GM23338 (cell line): ENCODE measurements around the gene ARHGEF1. TPM values are rescaled to one million over a fixed set of nuclear protein-coding genes. Genes with fewer than 3 reads are reported as not detected.

Experiments
- ATAC-seq: fragments of 200-7000 bp; cut with Tn5 transposase; 3 replicates; pipeline ENCODE4 v1.9.1; 2020
- DNase-seq: peaks from one replicate; pipeline ENCODE4 v3.0.0-alpha.2; 2015; ENCODE audit warnings: low spot score
- H2AFZ ChIP-seq: fragments of 200-600 bp; sonication (generic); 2 replicates; pipeline ENCODE4 v1.8.0; 2016; ENCODE audit warnings: antibody characterized with exemption, mild to moderate bottlenecking, moderate library complexity
- H3F3A ChIP-seq: fragments of 200-600 bp; sonication (generic); replicated peaks from 2 replicates; pipeline ENCODE4 v1.8.0; 2017; ENCODE audit warnings: antibody characterized with exemption, mixed run types, low read depth
- H3K27ac ChIP-seq: fragments of 200-600 bp; sonication (generic); 2 replicates; pipeline ENCODE4 v1.6.1; 2016; ENCODE audit warnings: low read depth
- H3K27me3 ChIP-seq: fragments of 200-600 bp; sonication (generic); 2 replicates; pipeline ENCODE4 v1.8.0; 2016; ENCODE audit warnings: mild to moderate bottlenecking, mixed run types, moderate library complexity; ENCODE audit not compliant: insufficient read depth
- H3K36me3 ChIP-seq: fragments of 200-600 bp; sonication (generic); 2 replicates; pipeline ENCODE4 v1.8.0; 2016; ENCODE audit warnings: mild to moderate bottlenecking; ENCODE audit not compliant: insufficient read depth
- H3K4me1 ChIP-seq: fragments of 200-600 bp; sonication (generic); 2 replicates; pipeline ENCODE4 v1.8.0; 2016; ENCODE audit warnings: mild to moderate bottlenecking, moderate library complexity; ENCODE audit not compliant: insufficient read depth
- H3K4me2 ChIP-seq: fragments of 200-600 bp; sonication (generic); 2 replicates; pipeline ENCODE4 v1.7.1; 2017; ENCODE audit warnings: mixed run types
- H3K4me3 ChIP-seq: fragments of 200-600 bp; sonication (generic); 2 replicates; pipeline ENCODE4 v1.6.1; 2016; ENCODE audit warnings: mixed run types
- H3K79me2 ChIP-seq: fragments of 200-600 bp; sonication (generic); replicated peaks from 2 replicates; pipeline ENCODE4 v1.8.0; 2017; ENCODE audit warnings: mild to moderate bottlenecking; ENCODE audit not compliant: insufficient read depth
- H3K9me2 ChIP-seq: fragments of 200-600 bp; sonication (generic); 2 replicates; pipeline ENCODE4 v1.8.0; 2017; ENCODE audit not compliant: insufficient read depth
- H4K20me1 ChIP-seq: fragments of 200-600 bp; sonication (generic); replicated peaks from 2 replicates; pipeline ENCODE4 v1.8.0; 2017; ENCODE audit warnings: mild to moderate bottlenecking; ENCODE audit not compliant: insufficient read depth
- H3K27ac Mint-ChIP-seq: 2 replicates; pipeline ENCODE4 v1.8.0; 2020; ENCODE audit warnings: inconsistent platforms, mild to moderate bottlenecking, moderate library complexity, mixed read lengths
- H3K27me3 Mint-ChIP-seq: 3 replicates; pipeline ENCODE4 v1.8.0; 2022; ENCODE audit warnings: low read depth, mild to moderate bottlenecking, moderate library complexity, mixed read lengths, inconsistent platforms; ENCODE audit not compliant: insufficient read depth, poor library complexity
- H3K36me3 Mint-ChIP-seq: 3 replicates; pipeline ENCODE4 v1.8.0; 2021; ENCODE audit warnings: low read depth, mild to moderate bottlenecking, inconsistent platforms, moderate library complexity, mixed read lengths
- H3K4me1 Mint-ChIP-seq: 3 replicates; pipeline ENCODE4 v1.8.0; 2020; ENCODE audit warnings: mild to moderate bottlenecking, inconsistent platforms, mixed read lengths
- H3K4me3 Mint-ChIP-seq: 3 replicates; pipeline ENCODE4 v1.8.0; 2021; ENCODE audit warnings: moderate library complexity, mild to moderate bottlenecking, inconsistent platforms, mixed read lengths
- H3K9me3 Mint-ChIP-seq: 3 replicates; pipeline ENCODE4 v1.8.0; 2020; ENCODE audit warnings: moderate library complexity, mild to moderate bottlenecking, inconsistent platforms, mixed read lengths
- EZH2 ChIP-seq: fragments of 200-600 bp; sonication (generic); IDR thresholded peaks from one replicate; pipeline ENCODE4 v1.8.0; 2017; ENCODE audit warnings: antibody characterized with exemption, mild to moderate bottlenecking, low read depth; ENCODE audit not compliant: unreplicated experiment
- STAT1 ChIP-seq: IDR thresholded peaks from one replicate; pipeline ENCODE4 v1.6.1; 2016; ENCODE audit warnings: antibody characterized with exemption; ENCODE audit not compliant: unreplicated experiment
- polyA plus RNA-seq: library from polyadenylated mRNA; unstranded; fragments of >200 nt; fragmentation: Nextera tagmentation; extraction: Ambion mirVana; gene quantifications from 2 replicates; pipeline ENCODE4 v1.2.1, GENCODE V29; 2016
- total RNA-seq: library from RNA; depleted of rRNA; stranded (reverse); fragments of >200 nt; shearing (Covaris generic); gene quantifications from 2 replicates; pipeline ENCODE4 v1.2.3, GENCODE V29; 2014
- TF ChIP-seq, protein P1 (sequence below): fragments of 250-450 bp; sonication (Bioruptor Pico); IDR thresholded peaks from 2 replicates; pipeline ENCODE4 v1.5.0; 2020; ENCODE audit warnings: mild to moderate bottlenecking, moderate library complexity
- TF ChIP-seq, protein P2 (sequence below): IDR thresholded peaks from 2 replicates; pipeline ENCODE4 v1.6.1; 2016; ENCODE audit warnings: antibody characterized with exemption

The ARHGEF1 gene
- total and polyA plus RNA-seq, 2 experiments from 2014 or later = 41.3 to 44.7 TPM

DNA sequence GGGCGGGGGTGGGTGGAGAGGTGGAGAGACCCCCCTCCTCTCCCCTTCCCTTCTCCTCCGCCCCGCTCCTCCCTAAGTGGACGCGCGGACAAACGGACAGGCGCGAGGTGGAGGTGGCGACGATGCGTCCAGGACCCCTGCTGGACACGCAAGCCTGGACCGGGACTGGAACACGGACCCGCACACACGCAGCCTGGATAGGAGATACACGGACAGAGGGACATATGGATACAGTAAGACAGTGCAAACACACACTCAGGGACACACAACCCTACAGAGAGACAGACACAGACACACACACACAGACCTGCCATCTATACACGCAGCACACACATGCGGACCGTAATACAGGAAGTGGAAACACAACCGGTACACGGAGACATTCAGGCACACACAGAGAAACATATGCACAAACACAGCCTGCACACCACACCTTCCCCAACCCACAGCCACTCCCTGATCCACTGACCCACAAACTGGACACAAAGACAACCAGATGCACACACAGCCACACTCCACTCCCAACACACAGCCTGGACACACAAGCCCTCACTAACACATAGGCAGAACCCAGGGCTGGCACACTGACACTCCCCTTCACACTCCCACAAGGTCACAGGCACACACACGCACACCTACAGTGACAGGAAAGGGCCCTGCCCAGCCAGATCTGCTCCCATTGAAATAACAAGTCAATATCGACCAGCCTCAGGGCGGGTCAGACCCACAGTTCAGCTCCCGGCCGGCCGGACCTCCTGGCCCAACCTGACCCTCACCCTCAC lies 46.0 kb downstream of the ARHGEF1 start (continued):
- TF ChIP-seq, protein P1, sequence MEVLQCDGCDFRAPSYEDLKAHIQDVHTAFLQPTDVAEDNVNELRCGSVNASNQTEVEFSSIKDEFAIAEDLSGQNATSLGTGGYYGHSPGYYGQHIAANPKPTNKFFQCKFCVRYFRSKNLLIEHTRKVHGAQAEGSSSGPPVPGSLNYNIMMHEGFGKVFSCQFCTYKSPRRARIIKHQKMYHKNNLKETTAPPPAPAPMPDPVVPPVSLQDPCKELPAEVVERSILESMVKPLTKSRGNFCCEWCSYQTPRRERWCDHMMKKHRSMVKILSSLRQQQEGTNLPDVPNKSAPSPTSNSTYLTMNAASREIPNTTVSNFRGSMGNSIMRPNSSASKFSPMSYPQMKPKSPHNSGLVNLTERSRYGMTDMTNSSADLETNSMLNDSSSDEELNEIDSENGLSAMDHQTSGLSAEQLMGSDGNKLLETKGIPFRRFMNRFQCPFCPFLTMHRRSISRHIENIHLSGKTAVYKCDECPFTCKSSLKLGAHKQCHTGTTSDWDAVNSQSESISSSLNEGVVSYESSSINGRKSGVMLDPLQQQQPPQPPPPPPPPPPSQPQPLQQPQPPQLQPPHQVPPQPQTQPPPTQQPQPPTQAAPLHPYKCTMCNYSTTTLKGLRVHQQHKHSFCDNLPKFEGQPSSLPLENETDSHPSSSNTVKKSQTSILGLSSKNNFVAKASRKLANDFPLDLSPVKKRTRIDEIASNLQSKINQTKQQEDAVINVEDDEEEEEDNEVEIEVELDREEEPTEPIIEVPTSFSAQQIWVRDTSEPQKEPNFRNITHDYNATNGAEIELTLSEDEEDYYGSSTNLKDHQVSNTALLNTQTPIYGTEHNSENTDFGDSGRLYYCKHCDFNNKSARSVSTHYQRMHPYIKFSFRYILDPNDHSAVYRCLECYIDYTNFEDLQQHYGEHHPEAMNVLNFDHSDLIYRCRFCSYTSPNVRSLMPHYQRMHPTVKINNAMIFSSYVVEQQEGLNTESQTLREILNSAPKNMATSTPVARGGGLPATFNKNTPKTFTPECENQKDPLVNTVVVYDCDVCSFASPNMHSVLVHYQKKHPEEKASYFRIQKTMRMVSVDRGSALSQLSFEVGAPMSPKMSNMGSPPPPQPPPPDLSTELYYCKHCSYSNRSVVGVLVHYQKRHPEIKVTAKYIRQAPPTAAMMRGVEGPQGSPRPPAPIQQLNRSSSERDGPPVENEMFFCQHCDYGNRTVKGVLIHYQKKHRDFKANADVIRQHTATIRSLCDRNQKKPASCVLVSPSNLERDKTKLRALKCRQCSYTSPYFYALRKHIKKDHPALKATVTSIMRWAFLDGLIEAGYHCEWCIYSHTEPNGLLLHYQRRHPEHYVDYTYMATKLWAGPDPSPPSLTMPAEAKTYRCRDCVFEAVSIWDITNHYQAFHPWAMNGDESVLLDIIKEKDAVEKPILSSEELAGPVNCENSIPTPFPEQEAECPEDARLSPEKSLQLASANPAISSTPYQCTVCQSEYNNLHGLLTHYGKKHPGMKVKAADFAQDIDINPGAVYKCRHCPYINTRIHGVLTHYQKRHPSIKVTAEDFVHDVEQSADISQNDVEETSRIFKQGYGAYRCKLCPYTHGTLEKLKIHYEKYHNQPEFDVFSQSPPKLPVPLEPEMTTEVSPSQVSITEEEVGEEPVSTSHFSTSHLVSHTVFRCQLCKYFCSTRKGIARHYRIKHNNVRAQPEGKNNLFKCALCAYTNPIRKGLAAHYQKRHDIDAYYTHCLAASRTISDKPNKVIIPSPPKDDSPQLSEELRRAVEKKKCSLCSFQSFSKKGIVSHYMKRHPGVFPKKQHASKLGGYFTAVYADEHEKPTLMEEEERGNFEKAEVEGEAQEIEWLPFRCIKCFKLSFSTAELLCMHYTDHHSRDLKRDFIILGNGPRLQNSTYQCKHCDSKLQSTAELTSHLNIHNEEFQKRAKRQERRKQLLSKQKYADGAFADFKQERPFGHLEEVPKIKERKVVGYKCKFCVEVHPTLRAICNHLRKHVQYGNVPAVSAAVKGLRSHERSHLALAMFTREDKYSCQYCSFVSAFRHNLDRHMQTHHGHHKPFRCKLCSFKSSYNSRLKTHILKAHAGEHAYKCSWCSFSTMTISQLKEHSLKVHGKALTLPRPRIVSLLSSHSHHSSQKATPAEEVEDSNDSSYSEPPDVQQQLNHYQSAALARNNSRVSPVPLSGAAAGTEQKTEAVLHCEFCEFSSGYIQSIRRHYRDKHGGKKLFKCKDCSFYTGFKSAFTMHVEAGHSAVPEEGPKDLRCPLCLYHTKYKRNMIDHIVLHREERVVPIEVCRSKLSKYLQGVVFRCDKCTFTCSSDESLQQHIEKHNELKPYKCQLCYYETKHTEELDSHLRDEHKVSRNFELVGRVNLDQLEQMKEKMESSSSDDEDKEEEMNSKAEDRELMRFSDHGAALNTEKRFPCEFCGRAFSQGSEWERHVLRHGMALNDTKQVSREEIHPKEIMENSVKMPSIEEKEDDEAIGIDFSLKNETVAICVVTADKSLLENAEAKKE (CRISPR knock-in tag) = no peak
- TF ChIP-seq STAT1 = no peak
- TF ChIP-seq, protein P2, sequence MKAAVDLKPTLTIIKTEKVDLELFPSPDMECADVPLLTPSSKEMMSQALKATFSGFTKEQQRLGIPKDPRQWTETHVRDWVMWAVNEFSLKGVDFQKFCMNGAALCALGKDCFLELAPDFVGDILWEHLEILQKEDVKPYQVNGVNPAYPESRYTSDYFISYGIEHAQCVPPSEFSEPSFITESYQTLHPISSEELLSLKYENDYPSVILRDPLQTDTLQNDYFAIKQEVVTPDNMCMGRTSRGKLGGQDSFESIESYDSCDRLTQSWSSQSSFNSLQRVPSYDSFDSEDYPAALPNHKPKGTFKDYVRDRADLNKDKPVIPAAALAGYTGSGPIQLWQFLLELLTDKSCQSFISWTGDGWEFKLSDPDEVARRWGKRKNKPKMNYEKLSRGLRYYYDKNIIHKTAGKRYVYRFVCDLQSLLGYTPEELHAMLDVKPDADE = no peak

DNA sequence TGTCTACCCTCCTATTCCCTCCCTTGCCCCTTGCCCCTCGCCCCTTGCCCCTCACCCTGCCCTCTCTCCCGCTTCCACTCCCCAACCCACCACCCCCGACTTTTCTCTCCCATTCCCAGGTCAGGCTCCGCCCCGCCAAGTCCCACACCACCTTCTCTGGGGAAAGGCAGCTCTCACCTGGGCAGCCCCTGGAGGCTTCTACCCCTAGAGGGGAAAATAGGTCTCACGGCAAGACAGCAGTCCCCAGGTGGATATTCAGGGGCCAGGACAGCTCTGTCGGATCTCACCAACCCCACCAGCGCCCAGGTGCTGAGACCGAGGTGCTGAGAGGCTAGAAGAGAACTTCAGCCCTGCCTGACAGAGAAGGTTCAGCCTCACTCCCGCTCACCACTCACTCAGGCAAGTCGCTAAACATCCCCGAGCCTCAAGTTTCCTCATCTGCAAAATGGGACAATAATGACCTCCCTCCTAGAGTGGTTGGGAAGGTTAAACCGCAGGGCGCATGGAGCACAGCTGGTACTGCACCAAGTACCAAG lies 46.6 kb downstream of the ARHGEF1 start:
- peak; percentile 9 for ATAC-seq
- H3K27ac ChIP-seq = no peak overlapping the region
- no peak overlapping the region for H2AFZ ChIP-seq
- no peaks in the 10 kb centered on the region for H3K36me3 ChIP-seq
- H3K9me2 ChIP-seq = no peaks in the 10 kb centered on the region
- peaks cover 61% of the 10 kb centered on the region for H3K27me3 Mint-ChIP-seq
- H3K9me3 Mint-ChIP-seq = no peaks in the 10 kb centered on the region; the same call in 2 of the 3 replicates
- DNase-seq = peak; percentile 53
- H3F3A ChIP-seq = peaks cover 22% of the 10 kb centered on the region
- peaks cover 24% of the 10 kb centered on the region for H4K20me1 ChIP-seq
- H3K4me1 Mint-ChIP-seq = peaks cover 33% of the 10 kb centered on the region
- no peaks in the 10 kb centered on the region for H3K36me3 Mint-ChIP-seq
- peaks cover 23% of the 10 kb centered on the region for H3K4me1 ChIP-seq
- H3K4me3 Mint-ChIP-seq = peak overlapping the region; percentile 72; the same call in 2 of the 3 replicates
- no peak overlapping the region for H3K4me3 ChIP-seq
- no peak overlapping the region for H3K27ac Mint-ChIP-seq
- H3K4me2 ChIP-seq = peak overlapping the region; percentile 81; the same call in 1 of the 2 replicates
- no peaks in the 10 kb centered on the region for H3K79me2 ChIP-seq
- TF ChIP-seq STAT1 (no peak), EZH2 (peak; percentile 65)
- peaks cover 100% of the 10 kb centered on the region for H3K27me3 ChIP-seq
